Forelimb muscle (tissue), 1 donor: ENCODE measurements around the gene LRRC70. TPM values are rescaled to one million over a fixed set of nuclear protein-coding genes. Genes with fewer than 3 reads are reported as not detected.

ENCODE experiments used
- DNase-seq: peaks from one replicate; pipeline ENCODE4 v3.0.0-alpha.2; 2013; ENCODE audit warnings: low read depth
- polyA plus RNA-seq: library from polyadenylated mRNA; unstranded; fragments of 120-200 nt; gene quantifications from one replicate; pipeline ENCODE4 v1.2.1, GENCODE V29; 2013; ENCODE audit not compliant: insufficient read length

Gene LRRC70
- polyA plus RNA-seq, 1 donor, result 3.6 TPM

DNA sequence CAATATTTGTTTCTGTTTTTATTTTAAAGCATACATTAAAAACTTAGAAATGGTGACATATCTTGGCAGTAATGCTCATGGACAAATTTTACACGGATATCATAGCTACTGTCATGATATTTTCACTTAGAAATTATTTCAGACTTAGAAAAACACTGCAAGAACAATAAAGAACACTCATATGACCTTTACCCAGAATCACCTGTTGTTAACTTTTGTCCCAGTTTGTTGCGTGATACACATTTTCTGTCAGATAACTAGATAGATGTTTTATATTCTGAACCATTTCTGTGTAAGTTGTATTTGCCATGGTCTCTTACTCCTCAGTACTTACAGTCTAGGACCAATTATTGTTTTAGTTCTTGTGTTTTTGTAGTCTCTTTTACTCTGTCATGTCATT lies 3.6 kb upstream of the LRRC70 start:
- no peak for DNase-seq

DNA sequence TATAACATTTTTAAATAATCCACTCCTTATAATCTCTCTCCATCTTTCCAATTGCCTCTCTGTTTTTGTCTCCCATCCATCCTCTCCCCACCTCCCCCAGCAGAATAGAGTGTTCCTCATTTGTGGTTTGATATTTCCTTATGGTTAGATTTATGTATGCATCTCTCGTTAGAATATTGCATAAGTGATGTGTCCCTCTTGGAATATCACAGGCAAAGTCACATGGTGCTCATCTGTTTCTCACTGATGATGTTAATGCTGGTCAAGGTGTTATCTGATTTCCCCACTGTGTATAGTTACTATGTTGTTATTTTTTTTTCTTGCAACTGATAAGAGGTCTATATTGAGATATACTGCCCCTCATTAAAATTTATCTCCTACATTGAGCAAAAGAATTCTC lies 3.1 kb upstream of the LRRC70 start:
- DNase-seq, result no peak

DNA sequence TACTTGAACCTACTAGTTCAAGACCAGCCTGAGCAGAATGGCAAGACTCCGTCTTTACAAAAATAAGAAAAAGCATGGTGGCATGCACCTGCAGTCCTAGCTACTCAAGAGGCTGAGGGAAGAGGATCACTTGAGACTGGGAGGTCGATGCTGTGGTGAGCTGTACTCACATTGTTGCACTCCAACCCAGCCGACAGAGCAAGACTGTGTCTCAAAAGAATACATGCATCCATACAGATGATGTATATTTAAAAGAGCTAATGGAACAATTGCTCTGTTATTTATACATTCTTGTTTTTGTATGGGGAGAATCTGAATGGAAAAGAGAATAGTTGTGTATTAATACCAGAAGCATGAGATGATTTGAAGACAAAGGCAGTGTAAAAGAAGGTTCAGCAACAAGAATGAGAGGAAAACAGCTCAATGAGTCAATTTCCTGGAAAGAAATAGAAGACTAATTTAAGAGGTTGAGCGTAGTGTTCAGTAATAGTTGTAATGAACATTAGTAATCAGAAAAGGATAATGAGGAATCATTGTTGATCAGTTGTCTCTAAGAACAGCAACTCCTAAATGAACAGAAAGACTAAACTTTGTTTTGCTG lies 1.9 kb upstream of the LRRC70 start:
- no peak for DNase-seq

DNA sequence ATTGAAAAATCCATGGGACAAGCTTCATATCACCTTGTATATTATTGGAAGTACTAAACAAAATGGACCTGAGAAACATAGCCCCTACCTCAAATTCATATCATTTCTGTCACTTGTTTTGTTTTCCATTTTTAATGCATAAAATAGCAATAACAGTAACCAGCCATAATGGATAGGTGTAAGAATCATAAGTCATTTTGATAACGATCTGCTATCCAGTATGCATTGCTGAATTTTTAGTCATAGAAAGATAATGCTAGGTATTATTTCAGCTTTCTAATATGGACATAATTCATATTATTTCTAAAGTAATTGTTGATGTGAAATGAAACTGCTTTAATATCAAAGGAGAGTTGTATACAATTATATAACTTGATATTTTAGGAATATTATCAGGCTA lies 1.1 kb upstream of the LRRC70 start:
- DNase-seq, result no peak

DNA sequence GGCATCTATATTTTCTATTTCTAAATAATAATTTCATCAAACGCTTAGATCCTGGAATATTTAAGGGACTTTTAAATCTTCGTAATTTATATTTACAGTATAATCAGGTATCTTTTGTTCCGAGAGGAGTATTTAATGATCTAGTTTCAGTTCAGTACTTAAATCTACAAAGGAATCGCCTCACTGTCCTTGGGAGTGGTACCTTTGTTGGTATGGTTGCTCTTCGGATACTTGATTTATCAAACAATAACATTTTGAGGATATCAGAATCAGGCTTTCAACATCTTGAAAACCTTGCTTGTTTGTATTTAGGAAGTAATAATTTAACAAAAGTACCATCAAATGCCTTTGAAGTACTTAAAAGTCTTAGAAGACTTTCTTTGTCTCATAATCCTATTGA lies 1.1 kb downstream of the LRRC70 start:
- no peak for DNase-seq

DNA sequence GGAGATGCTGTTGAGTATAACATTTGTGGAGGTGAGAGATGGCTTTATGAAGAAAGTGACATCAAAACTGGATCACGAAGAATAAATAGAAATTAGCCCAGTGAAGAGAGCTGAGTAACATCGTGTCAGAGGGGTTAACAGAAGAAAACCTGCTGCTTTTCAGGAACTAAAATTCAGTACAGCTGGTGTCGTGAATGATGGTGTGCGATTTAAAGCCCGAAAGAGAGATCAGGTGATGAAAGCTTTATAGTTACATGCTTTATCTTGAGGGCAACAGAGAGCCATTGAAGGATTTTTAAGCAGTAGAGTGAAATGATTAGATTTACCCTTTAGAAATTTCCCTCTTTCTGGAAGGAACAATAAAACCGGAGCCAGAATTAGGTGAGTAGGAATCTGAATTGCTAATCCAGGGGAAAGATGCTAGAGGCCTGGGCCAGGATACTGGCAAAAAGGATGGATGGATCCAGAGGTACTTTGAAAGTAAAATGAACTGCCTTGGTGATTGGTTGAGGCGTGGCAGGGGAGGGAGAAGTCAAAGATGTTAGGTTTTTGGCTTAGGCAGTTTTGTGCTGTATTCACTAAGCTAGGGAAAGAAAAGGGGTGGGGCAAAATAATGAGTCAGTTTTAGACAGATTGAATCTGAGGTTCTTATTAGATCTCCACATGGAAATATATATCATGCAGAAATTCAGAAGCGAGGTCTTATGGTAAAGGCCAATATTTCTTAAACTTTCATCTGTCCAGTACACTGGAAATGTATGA lies 3.4 kb downstream of the LRRC70 start:
- no peak for DNase-seq

DNA sequence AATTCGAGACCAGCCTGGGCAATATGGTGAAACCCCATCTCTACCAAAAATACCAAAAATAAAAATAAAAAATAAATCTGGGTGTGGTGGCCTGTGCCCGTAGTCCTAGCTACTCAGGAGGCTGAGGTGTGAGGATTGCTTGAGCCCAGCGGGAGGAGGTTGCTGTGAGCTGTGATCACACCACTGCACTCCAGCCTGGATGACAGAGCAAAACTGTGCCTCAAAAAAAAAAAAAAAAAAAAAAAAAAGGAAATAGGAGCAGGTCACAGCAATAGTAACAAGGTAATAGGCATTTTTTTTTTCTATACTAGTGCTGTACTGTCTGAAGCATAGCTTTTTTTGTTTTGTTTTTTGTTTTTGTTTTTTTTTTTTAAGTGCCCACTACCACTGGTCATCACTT lies 5.8 kb downstream of the LRRC70 start:
- DNase-seq, result no peak

DNA sequence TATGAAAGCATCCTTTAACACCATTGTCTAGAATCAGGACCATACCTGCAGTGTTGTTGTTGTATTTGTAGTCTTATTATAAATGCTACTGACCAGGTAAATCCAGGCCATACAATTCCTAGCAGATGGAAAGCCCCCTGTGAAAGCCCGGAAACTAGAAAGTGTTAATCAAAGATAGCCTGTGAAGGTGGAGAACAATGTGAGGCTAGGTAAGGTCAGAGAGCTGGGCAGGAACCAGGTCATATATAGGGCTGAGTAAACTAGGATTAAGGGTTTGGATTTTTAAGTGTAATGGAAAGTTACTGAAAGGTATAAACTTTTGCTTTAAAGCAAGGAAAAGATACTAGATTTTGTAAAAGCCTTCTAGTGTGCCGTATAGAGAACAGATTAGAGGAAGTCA lies 6.7 kb downstream of the LRRC70 start:
- DNase-seq, result no peak

DNA sequence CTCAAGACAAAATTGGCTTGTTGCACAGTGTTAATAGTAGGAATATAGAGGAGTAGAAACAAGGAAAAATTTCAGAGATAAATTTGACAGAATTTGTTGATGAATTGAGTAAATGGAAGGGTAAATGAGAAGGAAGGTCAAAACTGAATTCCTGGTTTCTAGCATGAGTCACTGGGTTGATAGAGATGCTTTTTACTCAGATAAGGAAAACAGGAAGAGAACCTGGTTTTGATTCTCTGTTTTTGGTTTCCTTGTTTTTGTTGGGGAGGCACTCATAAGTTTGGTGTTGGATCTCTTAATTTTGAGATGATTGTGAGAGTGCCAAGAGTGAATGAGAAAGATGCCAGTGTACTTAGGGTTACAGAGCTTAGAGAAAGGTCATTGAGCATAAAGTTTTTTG lies 7.1 kb downstream of the LRRC70 start:
- DNase-seq, result no peak

DNA sequence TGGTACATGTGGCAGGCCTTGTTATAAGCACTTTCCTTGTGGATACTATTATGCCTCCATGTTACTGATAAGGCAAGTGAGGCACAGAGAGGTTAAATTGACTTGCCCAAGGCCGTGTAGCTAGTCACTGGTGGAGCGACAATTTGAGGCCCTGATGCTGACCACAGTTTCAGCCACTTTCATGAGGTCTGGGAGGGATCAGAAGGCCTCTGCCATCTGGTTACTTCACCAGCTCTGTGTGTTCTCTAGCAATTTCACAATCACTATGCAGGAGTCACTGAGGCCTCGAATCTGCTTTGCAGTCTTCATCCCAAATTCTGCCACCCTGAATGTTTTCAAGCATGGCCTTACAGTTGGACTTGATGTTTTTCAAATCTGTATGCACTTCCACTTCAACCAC lies 9.1 kb downstream of the LRRC70 start:
- DNase-seq, result no peak

DNA sequence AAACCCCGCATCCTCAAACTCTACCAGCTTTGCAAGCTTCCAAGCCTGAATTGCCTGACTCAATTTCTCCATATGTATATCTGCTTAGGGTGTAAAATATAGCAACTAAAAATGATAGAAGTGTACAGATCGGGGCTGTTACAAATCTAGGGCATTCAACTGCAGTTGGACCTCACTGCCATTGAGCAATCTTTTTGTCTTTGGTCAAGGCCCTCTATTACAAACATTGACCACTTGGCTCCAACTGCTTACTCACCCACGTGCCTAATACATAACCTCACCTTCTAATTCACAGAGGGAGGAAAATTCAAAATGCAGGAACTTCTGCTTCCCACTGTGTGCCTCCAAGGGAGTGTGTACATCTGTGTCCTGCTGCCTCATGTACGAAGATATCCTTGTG lies 10.0 kb downstream of the LRRC70 start:
- no peak for DNase-seq

DNA sequence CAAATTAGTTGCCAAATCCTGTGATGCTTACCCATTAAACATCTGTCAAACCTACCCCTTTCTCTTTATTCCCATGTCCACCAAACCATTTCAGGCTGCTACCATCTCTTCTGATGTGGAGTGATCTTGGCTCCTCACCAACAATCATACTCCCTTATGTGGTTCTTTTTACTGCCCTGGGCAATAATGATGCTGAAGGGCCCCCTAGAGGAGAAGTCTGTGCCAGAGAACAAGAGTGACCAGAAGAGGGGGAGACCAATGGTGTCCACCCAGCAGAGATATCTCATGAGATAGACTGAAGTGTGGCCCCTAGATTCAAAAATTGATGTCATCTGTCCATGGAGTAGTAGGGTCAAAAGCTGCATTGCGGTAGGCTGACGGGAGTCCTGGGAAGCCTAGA lies 10.9 kb downstream of the LRRC70 start:
- DNase-seq, result no peak

DNA sequence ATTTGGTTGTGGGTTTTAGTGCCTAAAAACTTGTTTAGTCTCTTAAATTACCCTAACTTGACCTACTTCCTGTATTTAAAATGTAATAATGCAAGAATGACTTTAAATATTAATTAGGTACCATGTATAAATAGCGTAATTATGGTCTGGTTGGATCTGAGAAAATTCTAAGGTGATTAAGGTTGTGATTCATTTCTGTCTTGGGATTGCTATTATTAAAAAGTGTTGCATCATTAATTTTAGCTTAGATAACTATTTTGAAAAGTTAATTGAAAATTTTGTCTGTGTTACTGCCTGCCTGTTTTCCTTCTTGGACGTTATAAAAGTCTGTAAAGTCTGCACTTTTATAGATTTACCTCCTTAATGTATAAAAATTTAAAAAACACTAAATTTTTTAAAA lies 11.8 kb downstream of the LRRC70 start:
- no peak for DNase-seq

DNA sequence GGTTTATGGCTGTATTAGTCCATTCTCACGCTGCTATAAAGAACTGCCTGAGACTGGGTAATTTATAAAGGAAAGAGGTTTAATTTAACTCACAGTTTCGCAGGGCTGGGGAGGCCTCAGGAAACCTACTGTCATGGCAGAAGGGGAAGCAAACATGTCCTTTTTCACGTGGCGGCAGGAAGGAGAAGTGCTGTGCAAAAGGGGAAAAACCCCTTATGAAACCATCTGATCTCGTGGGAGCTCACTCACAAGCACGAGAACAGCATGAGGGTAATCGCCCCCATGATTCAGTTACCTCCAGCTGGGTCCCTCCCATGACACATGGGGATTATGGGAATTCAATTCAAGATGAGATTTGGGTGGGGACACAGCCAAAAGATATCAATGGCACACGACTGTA lies 13.9 kb downstream of the LRRC70 start:
- DNase-seq, result no peak

DNA sequence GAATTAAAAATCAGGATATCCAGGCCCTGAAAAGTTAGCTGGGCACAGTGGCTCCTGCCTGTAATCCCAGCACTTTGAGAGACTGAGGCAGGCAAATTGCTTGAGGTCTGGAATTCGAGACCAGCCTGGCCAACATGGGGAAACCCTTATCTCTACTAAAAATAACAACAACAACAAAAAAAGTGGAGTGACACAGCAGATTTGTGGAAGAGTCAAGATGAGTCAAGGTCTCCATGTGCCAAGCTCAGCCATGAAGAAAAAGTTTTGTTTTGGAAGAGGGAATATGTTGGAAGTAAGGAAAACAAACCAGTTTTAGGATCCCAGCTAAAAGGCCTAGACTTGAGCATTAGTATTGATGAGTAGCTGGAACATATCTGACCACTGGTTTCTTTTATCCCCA lies 14.7 kb downstream of the LRRC70 start:
- DNase-seq, result no peak

DNA sequence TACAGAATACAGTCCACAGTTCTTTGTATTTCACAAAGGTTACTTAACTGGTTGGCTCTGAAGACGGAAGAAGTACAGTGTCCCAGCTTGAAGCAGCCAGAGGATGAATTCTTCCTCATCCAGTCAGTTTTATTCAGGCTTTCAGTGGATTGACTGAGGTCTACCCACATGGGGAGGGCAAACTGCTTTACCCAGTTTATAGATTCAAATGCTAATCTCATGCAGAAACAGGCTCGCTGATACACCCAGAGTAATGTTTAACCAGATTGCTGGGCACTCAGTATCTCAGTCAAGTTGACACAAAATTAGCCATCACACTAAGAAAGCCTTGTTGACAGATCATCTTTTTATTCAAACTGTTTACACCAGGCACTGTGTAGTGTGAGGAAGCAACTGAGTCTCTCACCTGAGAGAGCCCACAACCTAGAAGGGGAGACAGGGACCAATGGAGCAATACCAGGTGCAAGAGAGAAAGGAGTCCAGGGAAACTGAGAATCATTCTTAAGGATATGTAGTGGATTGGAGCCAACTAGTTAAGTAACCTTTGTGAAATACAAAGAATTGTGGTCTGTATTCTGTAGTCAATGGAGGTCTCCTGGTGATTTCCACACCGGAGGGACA lies 15.9 kb downstream of the LRRC70 start:
- no peak for DNase-seq

DNA sequence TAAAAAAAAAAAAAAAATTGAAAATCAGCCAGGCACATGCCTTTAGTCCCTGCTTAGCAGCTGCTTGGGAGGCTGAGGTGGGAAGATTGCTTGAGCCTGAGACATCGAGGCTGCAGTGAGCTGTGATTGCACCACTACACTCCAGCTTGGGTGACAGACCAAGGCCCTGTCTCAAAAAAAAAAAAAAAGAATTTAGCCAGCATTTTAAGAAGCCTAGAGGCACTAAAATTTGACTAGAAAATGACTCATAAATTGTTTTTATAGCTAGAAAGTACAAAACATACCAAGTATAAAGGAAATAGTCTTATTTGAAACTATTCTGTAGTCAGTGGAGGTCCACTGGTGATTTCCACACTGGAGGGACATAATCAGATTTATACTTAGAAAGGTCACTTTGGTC lies 17.5 kb downstream of the LRRC70 start:
- no peak for DNase-seq

DNA sequence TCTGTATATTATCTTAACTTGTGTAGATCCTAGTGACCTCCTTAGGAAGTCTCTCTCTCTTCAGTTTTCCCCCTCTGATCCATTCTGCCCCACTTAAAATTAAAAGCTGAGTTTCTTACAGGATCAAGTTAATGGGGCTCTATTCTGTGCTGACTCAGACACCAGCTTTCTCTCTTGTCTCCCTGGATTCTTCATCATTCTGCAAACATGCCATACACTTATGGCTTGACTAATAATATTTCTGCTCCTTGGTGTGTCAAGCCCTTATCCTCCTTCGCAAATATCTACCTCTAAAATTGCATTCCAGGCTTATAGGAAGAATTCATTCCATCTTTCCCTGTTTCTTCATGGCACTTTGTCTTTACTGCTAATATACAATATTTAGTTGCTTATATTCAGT lies 18.1 kb downstream of the LRRC70 start:
- DNase-seq, result no peak

DNA sequence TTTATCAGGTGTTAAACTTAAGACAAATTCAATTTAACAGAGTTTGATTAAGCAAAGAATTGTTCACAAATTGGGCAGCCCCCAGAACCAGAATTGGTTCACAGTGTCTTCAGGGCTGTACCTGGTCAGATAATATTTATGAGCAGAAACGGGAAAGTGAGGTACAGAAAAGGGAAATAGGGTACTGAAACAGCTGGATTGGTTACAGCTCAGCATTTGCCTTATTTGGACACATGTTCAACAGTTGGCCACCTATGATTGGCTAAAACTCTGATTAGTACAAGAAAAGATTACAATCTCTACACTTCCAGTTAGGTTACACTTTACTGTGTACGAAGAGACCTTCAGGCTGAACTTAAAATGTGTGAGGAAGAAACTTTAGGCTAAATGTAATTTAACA lies 18.7 kb downstream of the LRRC70 start:
- no peak for DNase-seq

DNA sequence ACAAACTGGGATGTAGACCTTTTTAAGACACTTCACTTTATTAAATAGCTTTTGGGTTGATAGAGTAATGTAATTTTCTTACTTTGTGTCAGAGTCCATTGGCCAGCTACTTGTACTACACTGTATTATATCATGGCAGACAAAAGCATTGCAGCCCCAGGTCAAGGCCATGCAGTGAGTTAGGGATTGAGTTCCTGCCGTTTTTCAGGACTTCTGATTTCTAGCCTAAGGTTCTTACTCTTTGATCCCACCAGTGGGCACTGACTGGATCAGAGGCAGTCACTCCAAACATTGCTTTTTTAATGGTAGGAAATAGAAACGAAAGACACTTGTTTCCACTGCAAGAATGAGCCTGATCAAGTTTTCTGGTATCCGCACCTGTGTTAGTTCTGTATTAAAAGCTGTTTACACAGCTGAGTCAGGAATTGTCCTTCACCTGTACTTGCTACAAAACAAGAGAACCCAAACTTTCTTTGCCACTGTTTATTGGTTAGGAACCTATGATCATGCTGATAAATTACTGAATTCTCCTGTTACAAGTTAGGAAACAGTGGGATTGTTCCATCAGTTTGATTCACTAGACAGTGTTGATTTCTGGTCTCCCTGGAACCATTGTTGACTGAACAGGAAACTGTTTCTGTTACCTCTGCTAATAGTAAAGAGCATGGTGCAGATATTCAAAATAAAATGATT lies 22.1 kb downstream of the LRRC70 start:
- no peak for DNase-seq

DNA sequence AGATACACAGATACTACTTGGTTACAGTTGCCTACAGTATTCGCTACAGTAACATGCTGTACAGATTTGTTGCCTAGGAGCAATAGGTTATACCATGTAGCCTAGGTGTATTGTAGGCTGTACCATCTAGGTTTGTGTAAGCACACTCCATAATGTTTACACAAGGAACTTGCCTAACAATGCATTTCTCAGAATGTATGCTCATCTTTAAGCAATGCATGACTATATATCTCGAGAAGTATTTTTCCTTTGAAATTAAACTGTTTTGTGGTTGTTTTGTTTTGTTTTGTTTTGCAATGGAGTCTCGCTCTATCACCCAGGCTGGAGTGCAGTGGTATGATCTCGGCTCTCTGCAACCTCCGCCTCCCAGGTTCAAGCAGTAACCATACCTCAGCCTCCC lies 25.3 kb downstream of the LRRC70 start:
- DNase-seq, result no peak

DNA sequence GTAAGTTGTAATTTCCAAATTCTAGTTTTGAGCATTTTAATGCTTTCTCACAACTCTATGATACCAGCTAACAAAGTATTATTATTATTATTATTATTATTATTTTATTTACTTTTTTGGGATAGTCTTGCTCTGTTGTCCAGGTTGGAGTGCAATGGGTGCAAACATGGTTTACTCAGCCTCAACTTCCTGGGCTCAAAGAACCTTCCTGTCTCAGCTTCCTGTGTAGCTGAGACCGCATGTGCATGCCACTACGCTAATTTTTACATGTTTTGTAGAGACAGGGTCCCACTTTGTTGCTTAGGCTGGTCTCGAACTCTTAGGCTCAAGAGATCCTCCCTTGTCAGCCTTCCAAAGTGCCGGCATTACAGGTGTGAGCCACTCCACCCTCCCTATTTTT lies 27.0 kb downstream of the LRRC70 start:
- no peak for DNase-seq

DNA sequence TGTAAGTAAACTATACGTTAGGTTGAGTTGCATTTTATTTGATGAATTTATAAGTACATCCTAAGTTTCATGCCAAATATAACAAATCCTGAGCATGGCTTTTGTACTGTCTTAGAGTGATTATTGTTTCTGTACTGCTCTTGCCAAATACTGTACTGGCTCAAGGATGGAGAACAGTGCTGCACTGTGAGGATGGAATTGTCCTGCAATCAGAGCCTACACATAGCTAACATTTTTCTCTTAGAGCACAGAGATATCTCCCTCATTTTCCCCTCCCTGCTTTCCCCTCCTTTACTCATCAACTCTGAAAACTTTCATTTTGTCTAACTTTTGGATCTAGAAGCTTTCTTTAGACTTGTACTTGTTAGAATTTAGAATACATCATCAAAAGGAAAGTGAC lies 28.3 kb downstream of the LRRC70 start:
- DNase-seq, result no peak
